GM12873 (cell line): Measurements from ENCODE around the gene TRAK2.

Experiments
- CTCF ChIP-seq: IDR thresholded peaks from 2 replicates; pipeline ENCODE4 v1.5.1; 2012; ENCODE audit warnings: low read depth, mild to moderate bottlenecking, moderate library complexity, low read length, control low read depth; ENCODE audit not compliant: insufficient read depth; ENCODE audit errors: missing control alignments

TRAK2 gene

GRCh38 chr2:201447086-201447485 is 4.2 kb downstream of the TRAK2 start:
- TF ChIP-seq CTCF: no peak

DNA sequence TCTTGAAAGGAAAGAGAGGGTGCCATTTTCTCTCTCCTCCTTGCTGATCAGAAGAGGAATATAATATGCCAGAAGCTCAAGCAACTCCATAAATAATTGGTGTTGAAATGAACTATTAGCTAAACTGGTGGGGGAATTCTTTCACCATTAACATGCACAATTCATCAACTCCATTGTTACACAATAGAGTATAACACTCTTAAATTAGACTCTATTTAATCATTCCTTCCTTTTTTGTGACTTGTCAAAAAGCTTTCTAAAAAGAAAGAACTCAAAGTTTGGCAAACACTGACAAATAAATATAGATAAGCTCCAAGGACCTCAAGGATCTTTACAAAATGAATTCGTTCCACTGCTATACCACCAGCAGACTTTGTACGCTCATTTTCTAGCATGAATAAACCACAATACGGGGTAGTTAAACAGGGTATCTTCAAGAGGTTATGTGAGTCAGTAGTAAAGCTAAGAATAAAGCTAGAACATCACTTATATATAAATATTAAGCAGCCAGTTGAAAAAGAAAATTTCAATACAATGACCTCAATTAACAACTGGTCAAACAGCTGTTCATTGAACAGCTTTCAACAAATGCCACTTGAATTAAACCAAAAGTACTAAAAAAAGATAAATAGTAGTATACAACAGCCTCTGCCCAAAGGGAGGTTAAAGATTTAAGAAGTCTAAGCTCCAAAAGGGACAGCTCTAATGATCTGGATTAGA is 6.4 kb downstream of the TRAK2 start:
- no peak for TF ChIP-seq CTCF

GRCh38 chr2:201441409-201441808 is 9.8 kb downstream of the TRAK2 start:
- no peak for TF ChIP-seq CTCF

- no peak for TF ChIP-seq CTCF
Measured at GRCh38 chr2:201440182-201440581, 11.1 kb downstream of the TRAK2 start.

- TF ChIP-seq CTCF: no peak
Measured at GRCh38 chr2:201436141-201436540, 15.1 kb downstream of the TRAK2 start.

DNA sequence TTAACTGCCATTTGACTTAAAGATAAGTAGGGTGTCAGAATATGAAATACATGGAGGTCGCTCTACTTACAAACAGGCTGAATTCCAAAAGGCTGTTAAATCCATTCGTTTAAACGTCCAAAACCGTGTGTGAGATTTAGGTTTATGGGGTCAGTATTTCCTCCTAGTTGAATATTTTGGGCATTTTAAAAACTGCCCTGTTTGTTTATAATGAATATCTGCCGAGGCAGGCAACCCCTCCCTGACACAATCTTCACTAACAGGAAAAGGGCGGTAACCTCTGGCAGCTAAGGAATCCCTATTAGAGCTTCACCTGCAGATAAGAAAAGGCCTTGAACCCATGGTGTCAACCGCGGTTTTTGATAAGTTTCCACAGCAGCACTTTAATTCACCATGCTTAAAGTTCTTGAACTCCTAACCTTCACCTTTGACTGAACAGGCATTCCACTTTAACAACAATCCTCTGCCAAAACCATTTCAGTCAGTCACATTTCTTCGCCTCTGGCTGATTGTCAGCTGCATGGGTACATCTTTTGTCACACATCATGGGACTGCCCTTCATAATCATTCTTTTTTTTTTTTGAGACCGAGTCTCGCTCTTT is 17.8 kb downstream of the TRAK2 start:
- TF ChIP-seq CTCF: no peak

DNA sequence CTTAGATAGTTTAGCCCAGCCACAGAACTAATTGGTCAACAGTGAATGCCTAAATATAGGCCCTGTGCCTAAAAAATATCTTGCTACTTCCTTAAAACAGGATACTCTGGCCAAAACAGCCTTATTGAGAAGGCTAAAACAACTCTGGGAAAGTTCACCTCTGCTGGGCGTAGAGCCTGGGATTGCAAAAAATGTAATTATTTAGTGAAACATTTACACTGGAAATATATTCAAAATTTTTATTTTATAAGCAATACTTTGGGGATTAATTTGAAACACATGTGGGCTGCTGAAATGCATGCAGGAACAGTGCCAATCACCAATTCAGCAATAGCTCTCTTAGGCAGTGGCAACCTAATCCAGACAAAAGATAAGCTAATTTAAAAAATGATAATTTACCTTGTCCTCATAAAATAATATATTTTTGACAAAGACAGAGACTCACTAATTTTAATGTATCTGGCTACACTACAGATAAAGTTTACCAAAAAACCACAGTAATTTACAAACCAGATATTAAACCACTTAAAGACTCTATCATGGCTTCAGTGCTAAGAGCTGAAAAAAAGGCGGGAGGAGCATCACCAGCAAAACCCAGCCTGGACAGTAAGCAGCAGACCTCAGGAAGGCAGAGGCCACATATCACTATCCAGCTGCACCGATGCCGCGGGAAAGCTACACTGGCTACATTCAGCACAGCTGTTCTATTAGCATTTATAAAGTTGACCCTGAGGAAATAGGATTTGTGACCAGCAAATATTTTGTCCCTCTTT is 18.5 kb downstream of the TRAK2 start:
- no peak for TF ChIP-seq CTCF
